Body of pancreas (tissue), 4 donors: ENCODE measurements around the gene PDZD8. TPM values are rescaled to one million over a fixed set of nuclear protein-coding genes. Genes with fewer than 3 reads are reported as not detected.

Experiments
- ATAC-seq: fragments of 150-250 bp; one replicate; pipeline ENCODE4 v1.9.1; 2016
- DNase-seq, 4 donors: peaks; one replicate each; pipeline ENCODE4 v3.0.0-alpha.2; 2019
- H3K27ac ChIP-seq, 4 donors: fragments of 200-600 bp; sonication (generic); 1 replicate in 3 of 4; 2 replicates in 1 of 4; pipeline versions ENCODE4 v1.5.1 to v1.6.1; 2016 to 2019; ENCODE audit warnings: mild to moderate bottlenecking in 1 of 4, mixed read lengths in 1 of 4, moderate library complexity in 1 of 4
- H3K27me3 ChIP-seq, 2 donors: fragments of 200-600 bp; sonication (generic); one replicate each; pipeline ENCODE4 v1.6.0; 2016; ENCODE audit warnings: mild to moderate bottlenecking in 1 of 2
- H3K36me3 ChIP-seq, 2 donors: fragments of 200-600 bp; sonication (generic); replicated peaks in 1 of 2; 2 replicates each; pipeline ENCODE4 v1.5.1; 2016; ENCODE audit warnings: low read depth in 2 of 2; ENCODE audit not compliant: insufficient read depth in 1 of 2
- H3K4me1 ChIP-seq: fragments of 200-600 bp; sonication (generic); one replicate; pipeline ENCODE4 v1.6.0; 2016
- H3K4me3 ChIP-seq, 2 donors: fragments of 200-600 bp; sonication (generic); 1 replicate in 1 of 2; 2 replicates in 1 of 2; pipeline ENCODE4 v1.5.1; 2016 to 2019
- H3K9me3 ChIP-seq, 3 donors: fragments of 200-600 bp; sonication (generic); 1 replicate in 2 of 3; 2 replicates in 1 of 3; pipeline ENCODE4 v1.5.1; 2016
- CTCF ChIP-seq, 7 experiments: fragments of 450-650 bp in 4 of 7; fragments of 200-600 bp in 3 of 7; sonication (generic) in 3 of 7; IDR thresholded peaks; one replicate each; pipeline ENCODE4 v1.5.1; 2016 to 2019; ENCODE audit warnings: antibody characterized with exemption in 7 of 7
- POLR2A ChIP-seq, 3 donors: fragments of 450-650 bp; IDR thresholded peaks; one replicate each; pipeline ENCODE4 v1.6.1; 2016; ENCODE audit warnings: antibody characterized with exemption in 3 of 3, mild to moderate bottlenecking in 2 of 3
- WGBS, 2 donors: methylation state at CpG; one replicate each; pipeline ENCODE4 v1.1.5; 2017; 5-methylcytosine and 5-hydroxymethylcytosine counted together
- intact Hi-C: fragments of 100-400 bp; cut with DNase I; formaldehyde crosslinking; loops from one replicate; pipeline ENCODE4 v1.15.1; 2023
- total RNA-seq, 2 donors: library from RNA; depleted of rRNA; stranded (reverse); fragments of >200 nt; gene quantifications; one replicate each; pipeline ENCODE4 v1.1.0, GENCODE V29; 2016

PDZD8 gene
- total RNA-seq, 2 donors from 2014 or later, result 34.3 to 36.8 TPM

- H3K27me3 ChIP-seq, result no peaks in the 10 kb centered on the region
- H3K9me3 ChIP-seq, result no peaks in the 10 kb centered on the region
- no peaks in the 10 kb centered on the region for H3K36me3 ChIP-seq
- H3K27ac ChIP-seq, result no peak overlapping the region
- H3K4me3 ChIP-seq, result no peak overlapping the region
- intact Hi-C loops, result no loop called here
- TF ChIP-seq CTCF (IDR thresholded peaks at IDR 0.05) (no peak), POLR2A (IDR thresholded peaks at IDR 0.05) (no peak)
- 92 to 98% methylated on average over 3 of the region's 3 CpGs for WGBS, 2 donors
- no peak for ATAC-seq
- H3K4me1 ChIP-seq, result no peaks in the 10 kb centered on the region
- no peak for DNase-seq
These were observed 22.8 kb upstream of the PDZD8 start for GRCh38 chr10:117398029-117398428.

GRCh38 chr10:117391436-117392205 lies 16.4 kb upstream of the PDZD8 start:
- 34 to 53% methylated on average over 4 of the region's 4 CpGs for WGBS, 2 donors
- ATAC-seq, result peak; percentile 21
- DNase-seq, result peak in 3 of 4 donors; percentile 29 to 30 (median 29)
- H3K4me3 ChIP-seq, result no peak overlapping the region
- H3K4me1 ChIP-seq, result no peaks in the 10 kb centered on the region
- TF ChIP-seq CTCF (IDR thresholded peaks at IDR 0.05) (no peak), POLR2A (IDR thresholded peaks at IDR 0.05) (no peak)
- H3K27ac ChIP-seq, result no peak overlapping the region
- H3K9me3 ChIP-seq, result no peaks in the 10 kb centered on the region
- no peaks in the 10 kb centered on the region for H3K27me3 ChIP-seq
- H3K36me3 ChIP-seq, result no peaks in the 10 kb centered on the region
- intact Hi-C loops, result no loop called here

GRCh38 chr10:117390420-117390819 lies 15.2 kb upstream of the PDZD8 start:
- H3K4me1 ChIP-seq, result no peaks in the 10 kb centered on the region
- H3K36me3 ChIP-seq, result no peaks in the 10 kb centered on the region
- no peak for DNase-seq
- no peaks in the 10 kb centered on the region for H3K9me3 ChIP-seq
- no peak overlapping the region for H3K27ac ChIP-seq
- intact Hi-C loops, result no loop called here
- no peak overlapping the region for H3K4me3 ChIP-seq
- ATAC-seq, result no peak
- TF ChIP-seq POLR2A (IDR thresholded peaks at IDR 0.05) (no peak), CTCF (IDR thresholded peaks at IDR 0.05) (no peak)
- H3K27me3 ChIP-seq, result no peaks in the 10 kb centered on the region
- WGBS, 2 donors, result 72 to 80% methylated on average over 3 of the region's 3 CpGs

- Histone ChIP-seq H3K4me3 (no peak overlapping the region), H3K9me3 (no peaks in the 10 kb centered on the region), H3K36me3 (no peaks in the 10 kb centered on the region), H3K4me1 (no peaks in the 10 kb centered on the region), H3K27me3 (no peaks in the 10 kb centered on the region), H3K27ac (no peak overlapping the region)
- WGBS, 2 donors, result 63 to 76% methylated on average over 2 of the region's 2 CpGs
- no peak for ATAC-seq
- no peak for DNase-seq
- TF ChIP-seq POLR2A (IDR thresholded peaks at IDR 0.05), result no peak
- intact Hi-C loops, result no loop called here
These were observed 11.6 kb upstream of the PDZD8 start for GRCh38 chr10:117386805-117387204.

GRCh38 chr10:117382861-117383260 lies 7.6 kb upstream of the PDZD8 start:
- intact Hi-C loops, result no loop called here
- ATAC-seq (no peak), DNase-seq (no peak)
- H3K4me3 ChIP-seq, result no peak overlapping the region
- no peaks in the 10 kb centered on the region for H3K27me3 ChIP-seq
- H3K36me3 ChIP-seq, result no peaks in the 10 kb centered on the region
- 44 to 83% methylated on average over 1 of the region's 1 CpG for WGBS, 2 donors
- no peaks in the 10 kb centered on the region for H3K9me3 ChIP-seq
- no peak for TF ChIP-seq POLR2A (IDR thresholded peaks at IDR 0.05)
- no peak for TF ChIP-seq CTCF (IDR thresholded peaks at IDR 0.05)
- no peaks in the 10 kb centered on the region for H3K4me1 ChIP-seq
- no peak overlapping the region for H3K27ac ChIP-seq
